G401.6 (cell line): ENCODE measurements around the gene ATP6V0B.
A peak's percentile ranks its signal among the peaks of the same experiment; 100 is the strongest.

Source experiments
- FAIRE-seq: peaks from 2 replicates; lab custom pipeline; 2012; peaks lifted over from hg19 to GRCh38; lab: Jason Lieb, UNC

ATP6V0B gene

GRCh38 chr1:43974443-43975248, at the start of gene ATP6V0B:
Gene ATP6V0B, plus strand, starts transcription at chr1:43974960. Its CDS starts 81 bp downstream, at chr1:43975041.
- peak; percentile 89 for FAIRE-seq

- FAIRE-seq = no peak
Measured at GRCh38 chr1:43925846-43926245, 48.9 kb upstream of the ATP6V0B start.

- no peak for FAIRE-seq
Measured at GRCh38 chr1:43930168-43930948, 44.4 kb upstream of the ATP6V0B start.

GRCh38 chr1:43930949-43931275, 43.8 kb upstream of the ATP6V0B start:
- no peak for FAIRE-seq

GRCh38 chr1:43931711-43932660, 42.8 kb upstream of the ATP6V0B start:
- FAIRE-seq = no peak

DNA sequence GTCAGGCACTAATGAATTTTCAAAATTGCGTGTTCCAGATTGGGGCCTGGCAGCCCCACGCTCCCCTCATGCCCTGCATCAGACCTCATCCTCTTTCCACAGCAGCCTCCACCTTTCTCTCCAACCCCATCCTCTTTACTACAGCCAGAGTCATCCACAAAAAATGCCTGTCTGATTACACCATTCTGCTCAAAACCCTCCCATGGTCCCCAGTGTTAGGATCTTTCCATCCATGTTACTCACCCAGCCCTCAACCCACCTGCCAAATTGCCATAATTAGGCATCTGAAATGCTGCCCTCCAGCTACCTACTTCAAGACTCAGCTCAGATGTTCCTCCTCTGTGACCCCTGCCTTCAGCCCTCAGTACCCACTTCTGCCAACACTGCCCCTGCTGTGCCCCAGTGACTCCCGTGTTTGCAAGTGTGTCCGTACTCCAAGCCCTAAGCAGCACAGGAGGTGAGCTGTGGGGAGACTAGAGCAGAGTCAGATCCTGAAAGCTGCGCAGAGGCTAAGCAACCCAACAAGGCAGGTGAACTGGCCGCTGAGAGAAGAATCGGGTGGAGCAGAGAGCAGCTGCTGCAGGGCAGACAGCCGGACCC, 41.9 kb upstream of the ATP6V0B start:
- no peak for FAIRE-seq

DNA sequence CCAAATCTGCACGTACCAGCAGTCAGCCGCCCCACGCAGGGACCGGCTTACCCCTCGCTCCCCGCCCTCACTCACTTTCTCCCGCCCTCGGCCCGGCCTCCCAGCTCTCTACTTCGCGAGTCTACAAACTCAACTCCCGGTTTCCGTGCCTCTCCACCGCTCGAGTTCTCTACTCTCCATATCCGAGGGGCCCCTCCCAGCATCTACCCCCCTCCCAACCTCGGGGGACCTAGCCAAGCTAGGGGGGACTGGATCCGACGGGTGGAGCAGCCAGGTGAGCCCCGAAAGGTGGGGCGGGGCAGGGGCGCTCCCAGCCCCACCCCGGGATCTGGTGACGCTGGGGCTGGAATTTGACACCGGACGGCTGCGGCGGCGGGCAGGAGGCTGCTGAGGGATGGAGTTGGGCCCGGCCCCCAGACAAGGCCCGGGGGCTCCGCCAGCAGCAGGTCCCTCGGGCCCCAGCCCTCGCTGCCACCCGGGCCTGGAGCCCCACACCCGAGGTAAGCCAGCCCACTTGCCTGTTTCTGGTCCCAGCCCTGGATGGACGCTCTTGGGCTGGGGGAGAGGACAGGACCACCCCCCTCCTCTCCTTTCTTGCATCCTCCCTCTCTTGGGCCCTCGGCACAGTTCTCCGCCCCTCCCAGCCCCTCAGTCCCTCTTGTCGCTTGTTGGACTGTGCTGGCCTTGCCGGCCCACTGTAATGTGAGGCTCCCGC, 41.2 kb upstream of the ATP6V0B start, which contains the start of gene ARTN:
Gene ARTN, plus strand, starts transcription at position 416 of the 715 bp plus-strand sequence. CDS start 1,856 bp downstream, outside the sequence.
- no peak for FAIRE-seq

- no peak for FAIRE-seq
Measured at GRCh38 chr1:43934101-43934985, 40.4 kb upstream of the ATP6V0B start.

- no peak for FAIRE-seq
Measured at GRCh38 chr1:43934986-43935324, 39.8 kb upstream of the ATP6V0B start.

DNA sequence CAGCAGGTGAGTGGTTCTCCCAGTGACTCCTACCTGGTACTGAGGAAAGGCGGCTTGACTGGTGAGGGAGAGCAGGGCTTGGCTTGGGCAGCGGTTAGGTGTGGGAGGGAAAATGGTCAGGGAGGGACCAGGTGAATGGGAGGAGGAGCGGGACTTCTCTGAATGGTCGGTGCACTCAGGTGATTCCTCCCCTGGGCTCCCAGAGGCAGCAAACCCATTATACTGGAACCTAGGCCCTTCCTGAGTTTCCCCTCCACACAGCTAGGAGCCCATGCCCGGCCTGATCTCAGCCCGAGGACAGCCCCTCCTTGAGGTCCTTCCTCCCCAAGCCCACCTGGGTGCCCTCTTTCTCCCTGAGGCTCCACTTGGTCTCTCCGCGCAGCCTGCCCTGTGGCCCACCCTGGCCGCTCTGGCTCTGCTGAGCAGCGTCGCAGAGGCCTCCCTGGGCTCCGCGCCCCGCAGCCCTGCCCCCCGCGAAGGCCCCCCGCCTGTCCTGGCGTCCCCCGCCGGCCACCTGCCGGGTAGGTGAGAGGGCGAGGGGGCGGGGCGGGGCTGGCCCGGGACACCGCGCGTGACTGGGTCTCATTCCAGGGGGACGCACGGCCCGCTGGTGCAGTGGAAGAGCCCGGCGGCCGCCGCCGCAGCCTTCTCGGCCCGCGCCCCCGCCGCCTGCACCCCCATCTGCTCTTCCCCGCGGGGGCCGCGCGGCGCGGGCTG, 38.9 kb upstream of the ATP6V0B start:
- FAIRE-seq = no peak

DNA sequence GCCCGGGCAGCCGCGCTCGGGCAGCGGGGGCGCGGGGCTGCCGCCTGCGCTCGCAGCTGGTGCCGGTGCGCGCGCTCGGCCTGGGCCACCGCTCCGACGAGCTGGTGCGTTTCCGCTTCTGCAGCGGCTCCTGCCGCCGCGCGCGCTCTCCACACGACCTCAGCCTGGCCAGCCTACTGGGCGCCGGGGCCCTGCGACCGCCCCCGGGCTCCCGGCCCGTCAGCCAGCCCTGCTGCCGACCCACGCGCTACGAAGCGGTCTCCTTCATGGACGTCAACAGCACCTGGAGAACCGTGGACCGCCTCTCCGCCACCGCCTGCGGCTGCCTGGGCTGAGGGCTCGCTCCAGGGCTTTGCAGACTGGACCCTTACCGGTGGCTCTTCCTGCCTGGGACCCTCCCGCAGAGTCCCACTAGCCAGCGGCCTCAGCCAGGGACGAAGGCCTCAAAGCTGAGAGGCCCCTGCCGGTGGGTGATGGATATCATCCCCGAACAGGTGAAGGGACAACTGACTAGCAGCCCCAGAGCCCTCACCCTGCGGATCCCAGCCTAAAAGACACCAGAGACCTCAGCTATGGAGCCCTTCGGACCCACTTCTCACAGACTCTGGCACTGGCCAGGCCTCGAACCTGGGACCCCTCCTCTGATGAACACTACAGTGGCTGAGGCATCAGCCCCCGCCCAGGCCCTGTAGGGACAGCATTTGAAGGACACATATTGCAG, 38.2 kb upstream of the ATP6V0B start:
- FAIRE-seq = no peak

DNA sequence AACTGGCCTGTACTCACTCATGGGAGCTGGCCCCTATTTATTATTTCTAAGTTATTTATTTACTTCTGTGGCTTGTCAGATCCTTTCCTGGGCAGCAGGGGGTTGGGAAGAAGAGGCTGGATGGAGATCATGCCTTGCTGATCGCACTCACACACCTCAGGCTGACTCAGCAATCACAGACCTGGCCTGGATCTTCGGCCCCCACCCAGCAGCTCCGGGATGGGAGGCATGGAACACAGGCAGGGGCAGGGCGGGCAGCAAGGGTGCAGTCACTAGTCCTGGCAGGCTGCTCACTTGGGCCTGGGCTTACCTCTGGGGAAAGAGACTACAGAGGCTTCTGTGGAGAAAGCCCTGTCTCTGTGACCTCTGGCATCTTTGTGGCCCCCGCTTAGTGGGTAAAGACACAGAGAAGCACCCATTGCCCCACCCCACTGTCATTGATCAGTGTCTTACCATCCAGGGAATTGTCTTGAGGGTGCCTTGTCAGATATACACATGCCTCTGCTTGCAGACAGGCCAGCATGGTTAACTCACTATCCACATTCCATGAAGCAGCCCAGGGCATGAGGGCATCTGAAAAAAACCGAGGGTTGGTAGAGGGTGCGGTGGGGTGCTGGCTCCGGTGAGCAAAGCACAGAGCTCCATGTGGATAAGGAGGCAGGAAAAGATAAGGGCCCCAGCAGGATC, 37.4 kb upstream of the ATP6V0B start:
- no peak for FAIRE-seq

- FAIRE-seq = no peak
Measured at GRCh38 chr1:43938383-43938782, 36.4 kb upstream of the ATP6V0B start.

DNA sequence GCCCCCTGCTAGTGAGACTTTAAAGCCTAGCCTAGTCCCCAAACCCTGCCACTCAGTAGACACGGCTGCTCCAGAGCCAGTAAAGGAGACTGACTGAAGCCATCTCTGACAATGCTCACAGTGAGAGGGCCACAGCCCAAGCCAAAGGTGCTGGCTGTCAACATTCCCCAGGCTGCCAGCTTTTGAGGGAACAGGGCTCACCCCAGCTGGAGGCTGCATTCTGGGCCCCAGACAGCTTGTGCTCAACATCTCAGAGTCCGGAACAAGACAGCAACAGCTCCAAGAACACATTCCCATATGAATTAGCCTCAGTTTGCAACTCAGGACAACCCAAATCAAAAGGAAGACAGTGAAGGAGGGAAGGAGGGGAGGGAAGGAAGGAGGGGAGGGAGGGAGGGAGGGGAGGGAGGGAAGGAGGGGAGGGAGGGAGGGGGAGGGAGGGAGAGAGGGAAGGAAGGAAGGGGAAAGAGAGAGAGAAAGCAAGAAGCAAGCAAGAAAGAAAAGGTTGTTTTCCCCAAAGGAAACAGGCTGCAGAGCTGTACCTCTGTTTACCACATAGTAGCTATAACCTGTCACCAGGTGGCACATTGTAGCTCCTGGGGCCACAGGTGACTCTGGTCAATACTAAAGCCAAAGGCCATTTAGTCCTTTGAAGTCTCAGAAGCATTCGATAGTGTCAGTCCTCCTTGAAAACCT, 35.7 kb upstream of the ATP6V0B start:
- no peak for FAIRE-seq

GRCh38 chr1:43942411-43942810, 32.3 kb upstream of the ATP6V0B start:
- no peak for FAIRE-seq

GRCh38 chr1:43944860-43945259, 29.9 kb upstream of the ATP6V0B start:
- FAIRE-seq = no peak

- no peak for FAIRE-seq
Measured at GRCh38 chr1:43945674-43946235, 29.0 kb upstream of the ATP6V0B start.
